ENCODE data around the gene PES1. TPM values are rescaled to one million over a fixed set of nuclear protein-coding genes. Genes with fewer than 3 reads are reported as not detected.
"Not testable (repeated sequence)": the region's sequence is repeated elsewhere in the genome, so short reads cannot be mapped to it uniquely, and the experiment has no call there.

Gene PES1
- polyA plus RNA-seq, 3 donors: 32.2 to 36.6 (median 35.6) TPM

DNA sequence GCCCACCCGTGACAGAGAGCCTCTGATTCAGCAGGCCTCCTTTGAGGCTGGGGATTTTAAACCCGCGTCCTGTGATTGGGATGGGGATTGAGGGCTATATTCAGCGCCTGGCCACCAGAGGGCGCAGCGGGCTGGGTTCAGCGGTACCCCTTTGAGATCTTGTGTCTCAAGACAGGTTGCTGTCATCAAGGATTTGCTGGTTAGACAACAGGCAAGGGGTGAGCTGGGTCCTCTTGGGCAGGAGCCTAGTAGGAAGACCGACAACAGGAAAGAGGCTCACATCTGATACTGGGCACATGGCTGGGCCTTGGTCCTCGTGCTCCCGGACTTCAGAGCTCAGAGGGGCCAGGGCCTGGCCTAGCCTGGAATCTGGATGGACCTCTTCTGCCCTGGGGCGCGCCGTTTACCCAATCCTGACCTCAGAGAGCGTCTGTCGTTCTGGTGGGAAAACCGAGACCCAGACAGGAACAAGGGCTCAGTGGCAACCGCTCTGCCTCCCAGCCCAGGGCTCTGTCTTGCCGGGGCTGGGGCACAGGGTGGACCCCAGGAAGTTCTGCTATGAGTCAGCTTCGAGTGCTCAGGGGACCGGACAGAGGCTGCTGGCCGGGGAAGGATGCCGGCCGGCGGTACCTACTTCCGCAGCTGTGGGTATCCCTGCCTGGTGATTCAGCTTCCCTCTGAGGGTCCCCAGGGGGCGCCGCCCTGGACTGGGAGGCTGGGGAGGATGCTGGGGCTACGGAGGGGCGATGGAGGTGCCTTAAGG is 42.9 kb upstream of the PES1 start:
- Histone ChIP-seq H4K20me1 (ENCODE audit: insufficient read depth, low read length) (no peaks in the 10 kb centered on the region), H3K79me2 (ENCODE audit: insufficient read depth, low read length) (no peaks in the 10 kb centered on the region), H3K27ac (ENCODE audit: low read depth in 1 of 2, low read length in 2 of 2) (peak overlapping the region; percentile 92), H3K9me3 (replicated peaks in 1 of 2; ENCODE audit: control insufficient read depth in 1 of 2, insufficient read depth in 1 of 2, low read length in 2 of 2) (no peaks in the 10 kb centered on the region), H2AFZ (ENCODE audit: insufficient read depth, low read depth, low read length, poor library complexity, severe bottlenecking) (peak overlapping the region; percentile 87), H3K4me1 (ENCODE audit: control insufficient read depth in 1 of 2, insufficient read depth in 2 of 2, low read length in 2 of 2) (peaks cover 28 to 33% of the 10 kb centered on the region in 2 donors), H3K9ac (ENCODE audit: insufficient read depth, low read length, poor library complexity, severe bottlenecking) (peak overlapping the region; percentile 74), H3K4me3 (replicated peaks in 1 of 3; ENCODE audit: low read depth in 2 of 3, low read length in 3 of 3) (peak overlapping the region; percentile 29 to 79 (median 55)), H3K27me3 (ENCODE audit: control insufficient read depth in 2 of 2, insufficient read depth in 2 of 2, low read length in 2 of 2) (peaks cover 0 to 6% of the 10 kb centered on the region in 2 donors), H3K4me2 (replicated peaks; ENCODE audit: extremely low read depth, low read length, poor library complexity, severe bottlenecking) (peak overlapping the region; percentile 98), H3K36me3 (replicated peaks in 1 of 2; ENCODE audit: control insufficient read depth in 1 of 2, insufficient read depth in 2 of 2, low read length in 2 of 2) (no peaks in the 10 kb centered on the region)
- Mint-ChIP-seq H3K27me3 (ENCODE audit: low read depth in 3 of 3) (peaks cover 4 to 11% (median 5%) of the 10 kb centered on the region in 3 donors), H3K9me3 (peaks cover 0 to 7% (median 2%) of the 10 kb centered on the region in 7 donors), H3K4me1 (peaks cover 21% of the 10 kb centered on the region), H3K27ac (peak overlapping the region; percentile 92 to 98 (median 93)), H3K36me3 (no peaks in the 10 kb centered on the region), H3K4me3 (peak overlapping the region; percentile 70 to 86)
- DNase-seq: peak; percentile 90 to 97 (median 95)
- TF ChIP-seq, protein P1, sequence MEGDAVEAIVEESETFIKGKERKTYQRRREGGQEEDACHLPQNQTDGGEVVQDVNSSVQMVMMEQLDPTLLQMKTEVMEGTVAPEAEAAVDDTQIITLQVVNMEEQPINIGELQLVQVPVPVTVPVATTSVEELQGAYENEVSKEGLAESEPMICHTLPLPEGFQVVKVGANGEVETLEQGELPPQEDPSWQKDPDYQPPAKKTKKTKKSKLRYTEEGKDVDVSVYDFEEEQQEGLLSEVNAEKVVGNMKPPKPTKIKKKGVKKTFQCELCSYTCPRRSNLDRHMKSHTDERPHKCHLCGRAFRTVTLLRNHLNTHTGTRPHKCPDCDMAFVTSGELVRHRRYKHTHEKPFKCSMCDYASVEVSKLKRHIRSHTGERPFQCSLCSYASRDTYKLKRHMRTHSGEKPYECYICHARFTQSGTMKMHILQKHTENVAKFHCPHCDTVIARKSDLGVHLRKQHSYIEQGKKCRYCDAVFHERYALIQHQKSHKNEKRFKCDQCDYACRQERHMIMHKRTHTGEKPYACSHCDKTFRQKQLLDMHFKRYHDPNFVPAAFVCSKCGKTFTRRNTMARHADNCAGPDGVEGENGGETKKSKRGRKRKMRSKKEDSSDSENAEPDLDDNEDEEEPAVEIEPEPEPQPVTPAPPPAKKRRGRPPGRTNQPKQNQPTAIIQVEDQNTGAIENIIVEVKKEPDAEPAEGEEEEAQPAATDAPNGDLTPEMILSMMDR (IDR thresholded peaks at IDR 0.05): peak; percentile 94
- 5% methylated on average over 26 of the region's 29 CpGs for WGBS (ENCODE audit: insufficient coverage)
- intact Hi-C loops (cut with micrococcal nuclease): loop anchor here in 1 of 2 donors (1.0 to 2.0 kb wide), 4 partner anchors 14 to 120 kb away; partner anchors contain the start of genes DUSP18 and TCN2

DNA sequence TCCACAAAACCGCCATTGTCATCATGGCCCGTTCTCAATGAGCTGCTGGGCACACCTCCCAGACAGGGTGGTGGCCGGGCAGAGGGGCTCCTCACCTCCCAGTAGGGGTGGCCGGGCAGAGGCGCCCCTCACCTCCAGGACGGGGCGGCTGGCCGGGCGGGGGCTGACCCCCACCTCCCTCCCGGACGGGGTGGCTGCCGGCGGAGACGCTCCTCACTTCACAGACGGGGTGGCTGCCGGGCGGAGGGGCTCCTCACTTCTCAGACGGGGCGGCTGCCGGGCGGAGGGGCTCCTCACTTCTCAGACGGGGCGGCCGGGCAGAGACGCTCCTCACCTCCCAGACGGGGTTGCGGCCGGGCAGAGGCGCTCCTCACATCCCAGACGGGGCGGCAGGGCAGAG is 39.8 kb upstream of the PES1 start:
- H3K27ac ChIP-seq (ENCODE audit: low read depth in 1 of 2, low read length in 2 of 2); H4K20me1 ChIP-seq (ENCODE audit: insufficient read depth, low read length); H2AFZ ChIP-seq (ENCODE audit: insufficient read depth, low read depth, low read length, poor library complexity, severe bottlenecking); H3K9me3 Mint-ChIP-seq; H3K27me3 Mint-ChIP-seq (ENCODE audit: low read depth in 3 of 3); H3K4me3 Mint-ChIP-seq; H3K36me3 ChIP-seq (replicated peaks in 1 of 2; ENCODE audit: control insufficient read depth in 1 of 2, insufficient read depth in 2 of 2, low read length in 2 of 2); H3K4me3 ChIP-seq (replicated peaks in 1 of 3; ENCODE audit: low read depth in 2 of 3, low read length in 3 of 3); DNase-seq; H3K36me3 Mint-ChIP-seq; H3K9me3 ChIP-seq (replicated peaks in 1 of 2; ENCODE audit: control insufficient read depth in 1 of 2, insufficient read depth in 1 of 2, low read length in 2 of 2); H3K9ac ChIP-seq (ENCODE audit: insufficient read depth, low read length, poor library complexity, severe bottlenecking); H3K27me3 ChIP-seq (ENCODE audit: control insufficient read depth in 2 of 2, insufficient read depth in 2 of 2, low read length in 2 of 2); H3K27ac Mint-ChIP-seq; H3K4me2 ChIP-seq (replicated peaks; ENCODE audit: extremely low read depth, low read length, poor library complexity, severe bottlenecking); intact Hi-C loops (cut with micrococcal nuclease); H3K79me2 ChIP-seq (ENCODE audit: insufficient read depth, low read length): not testable (repeated sequence)
- peaks cover 20 to 31% of the 10 kb centered on the region in 2 donors for H3K4me1 ChIP-seq (ENCODE audit: control insufficient read depth in 1 of 2, insufficient read depth in 2 of 2, low read length in 2 of 2)
- no CpG with 5 or more reads among the region's 31 CpGs for WGBS (ENCODE audit: insufficient coverage)
- peaks cover 31% of the 10 kb centered on the region for H3K4me1 Mint-ChIP-seq
